Mucosa of rectum (tissue), 2 donors: Measurements from ENCODE around the gene RREB1.
A peak's percentile ranks its signal among the peaks of the same experiment; 100 is the strongest.

ENCODE experiments used
- H3K27ac ChIP-seq, 2 donors: one replicate each; pipeline ENCODE4 v1.7.0; 2013; ENCODE audit warnings: inconsistent platforms in 2 of 2, low read depth in 2 of 2, low read length in 2 of 2
- H3K27me3 ChIP-seq, 2 donors: one replicate each; pipeline ENCODE4 v1.7.0; 2013; ENCODE audit warnings: low read length in 2 of 2; ENCODE audit not compliant: control insufficient read depth in 2 of 2, insufficient read depth in 2 of 2
- H3K36me3 ChIP-seq, 2 donors: one replicate each; pipeline ENCODE4 v1.7.0; 2013; ENCODE audit warnings: low read length in 2 of 2; ENCODE audit not compliant: control insufficient read depth in 2 of 2, insufficient read depth in 2 of 2
- H3K4me1 ChIP-seq, 2 donors: one replicate each; pipeline ENCODE4 v1.7.0; 2013; ENCODE audit warnings: low read length in 2 of 2, mild to moderate bottlenecking in 1 of 2; ENCODE audit not compliant: control insufficient read depth in 2 of 2, insufficient read depth in 2 of 2
- H3K4me3 ChIP-seq, 2 donors: one replicate each; pipeline ENCODE4 v1.7.0; 2013; ENCODE audit warnings: low read length in 2 of 2
- H3K9ac ChIP-seq, 2 donors: one replicate each; pipeline ENCODE4 v1.7.0; 2013; ENCODE audit warnings: low read length in 2 of 2, low read depth in 1 of 2, mild to moderate bottlenecking in 1 of 2
- H3K9me3 ChIP-seq, 2 donors: one replicate each; pipeline ENCODE4 v1.7.0; 2013; ENCODE audit warnings: low read length in 2 of 2; ENCODE audit not compliant: control insufficient read depth in 2 of 2
- donor health status: healthy.
- donor health status: Normal muscosa, but diverticular disease.

Gene RREB1

DNA sequence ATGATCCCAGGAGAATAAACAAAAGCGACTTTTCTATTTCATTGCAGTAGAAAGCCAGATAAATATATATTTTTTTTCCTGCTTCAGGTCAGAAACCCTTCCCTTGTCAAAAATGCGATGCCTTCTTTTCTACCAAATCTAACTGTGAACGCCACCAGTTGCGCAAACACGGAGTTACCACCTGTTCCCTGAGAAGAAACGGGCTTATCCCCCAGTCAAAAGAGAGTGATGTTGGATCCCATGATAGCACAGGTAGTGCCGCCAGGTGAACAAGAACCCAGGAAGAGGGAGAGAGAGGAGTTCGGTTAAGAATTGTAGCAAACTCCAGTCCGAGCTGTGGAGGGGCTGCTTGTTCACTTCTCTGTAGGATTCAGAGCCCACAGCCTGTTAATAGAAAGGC lies 132.6 kb downstream of the RREB1 start:
- Histone ChIP-seq H3K4me3 (no peak overlapping the region), H3K27ac (no peak overlapping the region), H3K9ac (no peak overlapping the region), H3K9me3 (no peaks in the 10 kb centered on the region), H3K4me1 (peaks cover 30 to 32% of the 10 kb centered on the region in 2 donors), H3K27me3 (no peaks in the 10 kb centered on the region), H3K36me3 (peaks cover 20 to 43% of the 10 kb centered on the region in 2 donors)

DNA sequence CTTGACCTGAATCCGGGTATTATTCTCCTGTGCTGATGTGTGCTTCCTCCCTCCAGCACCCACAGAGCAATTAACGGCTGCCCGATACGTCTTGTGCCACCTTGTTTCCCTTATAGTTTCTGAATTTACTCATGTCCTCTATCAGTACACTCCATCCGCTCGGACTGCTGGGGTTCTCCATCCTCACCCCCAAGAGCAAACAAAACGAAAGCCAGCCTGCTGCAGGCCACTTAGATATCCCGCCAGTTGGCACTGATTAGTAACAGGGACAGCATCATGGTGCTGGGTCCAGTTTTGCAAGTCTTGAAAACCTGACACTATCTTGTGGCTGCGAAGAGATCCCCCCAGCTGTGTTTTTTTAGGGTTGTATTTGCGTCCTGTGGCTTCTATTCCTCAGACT lies 133.4 kb downstream of the RREB1 start:
- Histone ChIP-seq H3K4me1 (peaks cover 22 to 24% of the 10 kb centered on the region in 2 donors), H3K27me3 (no peaks in the 10 kb centered on the region), H3K4me3 (no peak overlapping the region), H3K36me3 (peaks cover 20 to 43% of the 10 kb centered on the region in 2 donors), H3K27ac (peak overlapping the region; percentile 79 to 81), H3K9ac (peak overlapping the region in 1 of 2 donors; percentile 56), H3K9me3 (no peaks in the 10 kb centered on the region)

- H3K4me3 ChIP-seq, result peak overlapping the region; percentile 3 to 25
- peaks cover 21 to 47% of the 10 kb centered on the region in 2 donors for H3K36me3 ChIP-seq
- H3K9ac ChIP-seq, result peak overlapping the region; percentile 41 to 56
- H3K27ac ChIP-seq, result peak overlapping the region; percentile 79 to 81
- no peaks in the 10 kb centered on the region for H3K27me3 ChIP-seq
- H3K9me3 ChIP-seq, result no peaks in the 10 kb centered on the region
- H3K4me1 ChIP-seq, result peaks cover 21 to 24% of the 10 kb centered on the region in 2 donors
Observed at GRCh38 chr6:7241709-7242645, 134.2 kb downstream of the RREB1 start.

- Histone ChIP-seq H3K9ac (peak overlapping the region in 1 of 2 donors; percentile 56), H3K27ac (peak overlapping the region; percentile 79 to 81), H3K4me1 (peaks cover 21 to 24% of the 10 kb centered on the region in 2 donors), H3K36me3 (peaks cover 27 to 50% of the 10 kb centered on the region in 2 donors), H3K4me3 (no peak overlapping the region), H3K9me3 (no peaks in the 10 kb centered on the region), H3K27me3 (no peaks in the 10 kb centered on the region)
Observed at GRCh38 chr6:7242835-7243178, 135.0 kb downstream of the RREB1 start.

- H3K27me3 ChIP-seq, result no peaks in the 10 kb centered on the region
- peak overlapping the region; percentile 15 to 56 for H3K9ac ChIP-seq
- H3K36me3 ChIP-seq, result peaks cover 32 to 55% of the 10 kb centered on the region in 2 donors
- H3K9me3 ChIP-seq, result no peaks in the 10 kb centered on the region
- peak overlapping the region; percentile 79 to 81 for H3K27ac ChIP-seq
- peaks cover 21 to 23% of the 10 kb centered on the region in 2 donors for H3K4me1 ChIP-seq
- H3K4me3 ChIP-seq, result no peak overlapping the region
Observed at GRCh38 chr6:7243179-7243981, 135.6 kb downstream of the RREB1 start.

DNA sequence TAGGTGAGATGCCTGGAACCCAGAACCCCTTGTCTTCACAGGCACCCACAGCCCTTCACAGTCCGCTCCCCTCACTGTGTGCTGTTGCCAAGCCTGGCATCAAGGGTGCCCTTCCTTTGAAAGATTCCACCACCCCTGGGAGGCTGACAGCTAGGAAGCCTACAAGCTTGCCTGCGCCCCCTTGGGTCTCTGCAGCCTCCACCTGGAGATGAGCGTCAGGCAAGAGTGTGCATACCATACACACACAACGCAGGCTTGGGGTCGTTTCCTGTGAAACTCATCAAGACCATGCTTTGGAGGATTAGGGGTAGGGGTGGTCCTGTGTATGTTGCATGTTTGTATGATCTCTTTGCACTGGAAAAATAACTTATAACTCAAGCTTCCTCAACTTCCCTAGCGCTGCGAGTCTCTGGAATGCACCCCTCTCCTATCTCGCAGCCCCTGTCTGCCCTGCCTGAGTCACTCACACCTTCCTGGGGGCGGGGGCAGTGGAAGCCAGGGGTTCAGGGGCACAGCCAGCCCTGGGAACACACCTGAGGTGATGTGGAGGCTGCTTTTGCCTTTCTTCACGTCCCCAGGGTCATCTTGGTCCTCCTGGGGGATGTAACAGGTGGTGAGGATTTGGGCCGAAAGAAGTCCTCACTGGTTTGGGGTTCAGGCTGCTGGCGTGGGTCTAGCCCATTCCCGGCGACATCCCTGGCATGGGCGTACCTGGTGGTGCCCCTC lies 138.1 kb downstream of the RREB1 start:
- Histone ChIP-seq H3K27ac (no peak overlapping the region), H3K27me3 (no peaks in the 10 kb centered on the region), H3K4me1 (peaks cover 20 to 21% of the 10 kb centered on the region in 2 donors), H3K9ac (no peak overlapping the region), H3K9me3 (no peaks in the 10 kb centered on the region), H3K4me3 (no peak overlapping the region), H3K36me3 (peaks cover 49 to 64% of the 10 kb centered on the region in 2 donors)

DNA sequence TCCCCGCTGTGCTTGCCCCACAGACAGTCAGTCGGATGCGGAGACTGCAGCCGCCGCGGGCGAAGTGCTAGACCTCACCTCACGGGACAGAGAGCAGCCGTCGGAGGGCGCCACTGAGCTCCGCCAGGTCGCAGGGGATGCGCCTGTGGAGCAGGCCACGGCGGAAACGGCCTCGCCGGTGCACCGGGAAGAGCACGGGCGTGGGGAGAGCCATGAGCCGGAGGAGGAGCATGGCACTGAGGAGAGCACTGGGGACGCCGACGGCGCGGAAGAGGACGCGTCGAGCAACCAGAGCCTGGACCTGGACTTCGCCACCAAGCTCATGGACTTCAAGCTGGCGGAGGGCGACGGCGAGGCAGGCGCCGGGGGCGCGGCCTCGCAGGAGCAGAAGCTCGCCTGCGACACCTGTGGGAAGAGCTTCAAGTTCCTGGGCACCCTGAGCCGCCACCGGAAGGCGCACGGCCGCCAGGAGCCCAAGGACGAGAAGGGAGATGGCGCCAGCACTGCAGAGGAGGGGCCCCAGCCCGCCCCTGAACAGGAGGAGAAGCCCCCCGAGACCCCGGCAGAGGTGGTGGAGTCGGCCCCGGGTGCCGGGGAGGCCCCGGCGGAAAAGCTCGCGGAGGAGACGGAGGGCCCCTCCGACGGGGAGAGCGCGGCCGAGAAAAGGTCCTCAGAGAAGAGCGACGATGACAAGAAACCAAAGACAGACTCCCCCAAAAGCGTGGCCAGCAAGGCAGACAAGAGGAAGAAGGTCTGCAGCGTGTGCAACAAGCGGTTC lies 138.8 kb downstream of the RREB1 start:
- Histone ChIP-seq H3K27me3 (no peaks in the 10 kb centered on the region), H3K4me1 (peaks cover 18% of the 10 kb centered on the region in 2 donors), H3K36me3 (peaks cover 43 to 64% of the 10 kb centered on the region in 2 donors), H3K9me3 (no peaks in the 10 kb centered on the region), H3K27ac (no peak overlapping the region), H3K4me3 (no peak overlapping the region), H3K9ac (no peak overlapping the region)

- Histone ChIP-seq H3K4me1 (peaks cover 13 to 14% of the 10 kb centered on the region in 2 donors), H3K36me3 (peaks cover 42 to 70% of the 10 kb centered on the region in 2 donors), H3K4me3 (no peak overlapping the region), H3K27me3 (no peaks in the 10 kb centered on the region), H3K27ac (no peak overlapping the region), H3K9ac (no peak overlapping the region), H3K9me3 (no peaks in the 10 kb centered on the region)
Observed at GRCh38 chr6:7247179-7247456, 139.4 kb downstream of the RREB1 start.

- H3K9ac ChIP-seq, result no peak overlapping the region
- H3K4me3 ChIP-seq, result no peak overlapping the region
- peaks cover 47 to 74% of the 10 kb centered on the region in 2 donors for H3K36me3 ChIP-seq
- no peaks in the 10 kb centered on the region for H3K27me3 ChIP-seq
- no peaks in the 10 kb centered on the region for H3K9me3 ChIP-seq
- peaks cover 7% of the 10 kb centered on the region in 2 donors for H3K4me1 ChIP-seq
- no peak overlapping the region for H3K27ac ChIP-seq
Observed at GRCh38 chr6:7247828-7248227, 140.1 kb downstream of the RREB1 start.
